Measurements from ENCODE around the gene MACROD2. TPM values are rescaled to one million over a fixed set of nuclear protein-coding genes. Genes with fewer than 3 reads are reported as not detected.

Gene MACROD2
- total and polyA plus RNA-seq, 2 experiments from 2014 or later = 2.8 to 4.3 TPM

- Histone ChIP-seq H3K4me2 (no peak overlapping the region), H3F3A (replicated peaks; ENCODE audit: low read depth) (no peaks in the 10 kb centered on the region), H3K79me2 (replicated peaks; ENCODE audit: insufficient read depth) (no peaks in the 10 kb centered on the region), H3K4me3 (no peak overlapping the region), H3K27ac (ENCODE audit: low read depth) (no peak overlapping the region), H3K9me2 (ENCODE audit: insufficient read depth) (no peaks in the 10 kb centered on the region), H2AFZ (no peak overlapping the region), H4K20me1 (replicated peaks; ENCODE audit: insufficient read depth) (no peaks in the 10 kb centered on the region), H3K27me3 (ENCODE audit: insufficient read depth) (no peaks in the 10 kb centered on the region), H3K36me3 (ENCODE audit: insufficient read depth) (no peaks in the 10 kb centered on the region), H3K4me1 (ENCODE audit: insufficient read depth) (no peaks in the 10 kb centered on the region)
- no peaks in the 10 kb centered on the region for H3K36me3 Mint-ChIP-seq (ENCODE audit: low read depth)
- H3K4me3 Mint-ChIP-seq = no peak overlapping the region
- no peak for TF ChIP-seq NANOG (IDR thresholded peaks at IDR 0.05; ENCODE audit: borderline replicate concordance)
- TF ChIP-seq POLR2AphosphoS5 (IDR thresholded peaks at IDR 0.05; ENCODE audit: low read depth) = no peak
- TF ChIP-seq CTCF (conservative IDR thresholded peaks at IDR 0.05; ENCODE audit: low read depth in 2 of 2) = no peak
- no peak for TF ChIP-seq ETS1 (IDR thresholded peaks at IDR 0.05)
- TF ChIP-seq ZNF331 (CRISPR knock-in tag; IDR thresholded peaks at IDR 0.05; ENCODE audit: low read depth) = no peak
- TF ChIP-seq EZH2phosphoT487 (IDR thresholded peaks at IDR 0.05; ENCODE audit: unreplicated experiment) = no peak
- TF ChIP-seq ZNF114 (CRISPR knock-in tag; IDR thresholded peaks at IDR 0.05) = no peak
- no peak for TF ChIP-seq CREB1 (CRISPR knock-in tag; IDR thresholded peaks at IDR 0.05; ENCODE audit: low read depth)
- no peak for TF ChIP-seq JUNB (IDR thresholded peaks at IDR 0.05; ENCODE audit: unreplicated experiment)
- TF ChIP-seq STAT1 (IDR thresholded peaks at IDR 0.05; ENCODE audit: unreplicated experiment) = no peak
- no peak for TF ChIP-seq REST (IDR thresholded peaks at IDR 0.05; ENCODE audit: unreplicated experiment)
- no peak for TF ChIP-seq ZNF462 (CRISPR knock-in tag; IDR thresholded peaks at IDR 0.05)
- no peak for TF ChIP-seq EZH2 (IDR thresholded peaks at IDR 0.05; ENCODE audit: low read depth, unreplicated experiment)
- ATAC-seq (no peak), DNase-seq (ENCODE audit: low spot score) (no peak)
- H3K9me3 Mint-ChIP-seq = peaks cover 4% of the 10 kb centered on the region; the same call in 2 of the 3 replicates
- H3K27me3 Mint-ChIP-seq (ENCODE audit: insufficient read depth, low read depth, poor library complexity) = peaks cover 2% of the 10 kb centered on the region
- peaks cover 3% of the 10 kb centered on the region; the same call in 1 of the 3 replicates for H3K4me1 Mint-ChIP-seq
- no peak overlapping the region for H3K27ac Mint-ChIP-seq
Measured at GRCh38 chr20:15162079-15162647, 1166.8 kb downstream of the MACROD2 start.

All from GM23338 (cell line).